Astrocyte (in vitro differentiated cells and primary cell): Measurements from ENCODE around the gene SP3.

Experiments used
- CTCF ChIP-seq: IDR thresholded peaks from 2 replicates; pipeline ENCODE4 v1.5.1; 2011; ENCODE audit warnings: low read depth, mild to moderate bottlenecking, inconsistent platforms, low read length, moderate library complexity; ENCODE audit not compliant: insufficient read depth
- EZH2 ChIP-seq: IDR thresholded peaks from 2 replicates; pipeline ENCODE4 v1.6.1; 2012; ENCODE audit warnings: mild to moderate bottlenecking, low read length, inconsistent platforms; ENCODE audit not compliant: insufficient read depth

- no peak for TF ChIP-seq CTCF
- TF ChIP-seq EZH2, result no peak
Measured at GRCh38 chr2:174001107-174001506, 35.9 kb upstream of the SP3 start.
